IPS-NIHi7 (cell line): Measurements from ENCODE around the gene MAT2B.
"Not testable (repeated sequence)": the region's sequence is repeated elsewhere in the genome, so short reads cannot be mapped to it uniquely, and the experiment has no call there.

ENCODE experiments used
- DNase-seq: peaks from one replicate; pipeline ENCODE4 v3.0.0; 2012; ENCODE audit warnings: mixed read lengths; ENCODE audit errors: extremely low spot score

The MAT2B gene

DNA sequence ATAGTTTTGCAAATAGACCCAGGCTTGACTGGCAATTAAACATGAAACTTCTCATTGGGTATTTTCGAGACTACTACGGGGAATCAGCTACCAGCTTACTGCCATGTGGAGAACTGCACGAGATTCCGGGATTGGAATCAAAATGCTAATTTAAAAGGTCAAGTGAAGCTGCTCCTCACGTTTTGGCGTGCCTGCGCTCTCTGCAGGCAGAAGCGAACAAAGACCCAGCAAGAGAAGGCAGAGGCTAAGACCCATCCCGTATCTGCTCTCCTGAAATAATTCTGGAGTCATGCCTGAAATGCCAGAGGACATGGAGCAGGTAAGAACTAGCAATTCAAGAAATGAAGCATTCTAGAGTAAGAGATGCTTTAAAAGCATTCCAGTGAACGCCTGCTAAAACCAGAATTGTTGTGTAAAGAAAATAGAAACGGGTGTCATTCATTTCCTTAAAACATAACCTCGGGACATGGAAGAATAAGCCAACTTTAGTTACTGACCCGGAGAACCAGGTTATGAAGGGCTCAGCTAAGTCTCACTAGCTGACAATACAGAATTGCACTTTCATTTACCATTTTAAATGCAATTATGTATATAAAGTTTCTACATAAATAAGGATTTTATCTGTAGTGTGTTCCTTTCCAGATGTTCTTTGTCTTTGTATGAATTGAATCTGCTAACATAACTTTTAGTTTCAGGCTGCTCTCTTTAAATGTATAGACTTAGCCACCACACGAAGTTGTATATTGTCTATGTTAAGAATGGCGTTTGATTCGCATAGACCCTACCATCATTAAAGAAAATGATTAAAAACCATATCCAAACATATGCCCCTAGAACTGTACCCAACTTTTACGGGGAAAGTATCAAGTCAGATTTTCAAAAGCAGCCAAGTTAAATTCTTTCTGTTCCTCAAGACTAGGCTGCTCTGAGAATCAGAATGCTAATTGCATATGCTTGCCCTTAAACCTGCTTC is 2.0 kb upstream of the MAT2B start:
- DNase-seq: peak; percentile 67

DNA sequence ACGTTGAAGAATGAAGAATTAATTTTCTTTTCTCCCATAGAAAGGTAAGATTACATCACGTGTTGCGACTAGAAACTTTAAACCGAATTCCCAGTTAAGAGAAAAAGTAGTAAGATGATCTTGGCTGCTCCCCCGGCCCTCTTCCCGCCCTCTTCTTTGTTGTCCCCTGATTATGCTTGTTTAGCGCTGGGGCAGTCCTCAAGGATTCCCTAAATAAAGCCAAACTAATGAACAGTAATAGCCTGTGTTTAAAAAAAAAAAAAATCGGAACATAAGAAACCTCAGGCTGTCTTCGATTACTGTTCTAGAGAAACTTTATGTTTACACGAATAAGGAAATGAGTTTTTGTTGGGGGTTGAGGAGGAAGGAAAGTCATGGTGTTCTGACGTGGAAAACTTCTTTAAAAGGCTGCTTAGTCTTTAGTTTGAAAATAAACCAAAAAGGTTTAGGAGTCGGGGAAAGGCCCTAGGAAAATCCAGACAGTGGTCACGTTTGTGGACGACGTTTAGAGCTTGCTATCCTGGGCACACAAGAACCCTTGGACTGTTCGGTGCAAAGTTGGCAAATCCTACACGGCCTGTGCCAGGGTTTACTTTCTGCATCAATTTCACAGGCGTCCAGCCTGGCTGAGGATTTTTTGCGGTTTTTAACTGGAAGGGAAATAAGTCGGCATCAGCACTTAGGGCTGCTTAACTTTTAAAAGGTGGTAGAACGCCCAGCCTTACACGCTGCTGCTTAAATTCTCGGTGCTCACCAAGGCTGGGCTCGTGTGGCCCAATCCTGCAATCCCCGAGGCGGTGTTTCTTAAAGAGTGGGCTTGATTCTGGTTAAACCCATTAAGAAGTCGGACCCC is 1.1 kb upstream of the MAT2B start:
- no peak for DNase-seq

DNA sequence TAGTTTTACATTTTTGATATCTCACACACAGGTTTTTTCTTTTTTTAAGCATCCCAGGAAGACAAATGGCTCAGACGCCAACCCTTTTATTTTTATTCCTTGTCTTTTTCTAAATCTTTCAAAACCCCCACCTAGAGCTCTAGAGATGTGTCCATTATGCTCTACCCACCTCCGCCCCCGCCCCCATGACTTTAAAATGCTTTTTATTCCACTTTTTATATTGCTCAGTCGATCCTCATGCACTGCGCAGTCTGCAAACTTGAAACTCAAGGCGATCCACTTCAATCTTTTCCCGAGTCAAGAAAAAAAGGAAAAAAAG is 411 bp upstream of the MAT2B start:
- no peak for DNase-seq

- DNase-seq: no peak
Measured at GRCh38 chr5:163506095-163506457, 657 bp downstream of the MAT2B start.

- no peak for DNase-seq
Measured at GRCh38 chr5:163506726-163507125, 1.3 kb downstream of the MAT2B start.

DNA sequence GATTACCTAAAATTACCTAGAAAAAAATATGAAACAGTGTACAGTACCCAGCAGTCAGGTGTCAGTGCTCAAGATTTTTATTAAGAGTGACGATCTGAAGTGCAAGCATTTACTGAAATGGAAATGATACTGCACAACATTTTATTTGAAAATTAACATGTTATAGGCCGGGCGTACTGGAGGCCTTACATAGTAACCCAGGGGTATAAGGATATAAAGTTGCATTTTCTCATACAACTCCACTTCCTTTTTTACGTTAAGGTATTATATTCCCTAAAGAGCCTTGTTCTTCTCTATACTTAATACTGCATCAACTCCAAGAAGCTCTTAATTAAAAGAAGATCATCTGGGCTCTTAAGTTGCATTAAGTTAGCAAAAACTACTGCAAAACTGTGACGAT is 3.3 kb downstream of the MAT2B start:
- DNase-seq: no peak

DNA sequence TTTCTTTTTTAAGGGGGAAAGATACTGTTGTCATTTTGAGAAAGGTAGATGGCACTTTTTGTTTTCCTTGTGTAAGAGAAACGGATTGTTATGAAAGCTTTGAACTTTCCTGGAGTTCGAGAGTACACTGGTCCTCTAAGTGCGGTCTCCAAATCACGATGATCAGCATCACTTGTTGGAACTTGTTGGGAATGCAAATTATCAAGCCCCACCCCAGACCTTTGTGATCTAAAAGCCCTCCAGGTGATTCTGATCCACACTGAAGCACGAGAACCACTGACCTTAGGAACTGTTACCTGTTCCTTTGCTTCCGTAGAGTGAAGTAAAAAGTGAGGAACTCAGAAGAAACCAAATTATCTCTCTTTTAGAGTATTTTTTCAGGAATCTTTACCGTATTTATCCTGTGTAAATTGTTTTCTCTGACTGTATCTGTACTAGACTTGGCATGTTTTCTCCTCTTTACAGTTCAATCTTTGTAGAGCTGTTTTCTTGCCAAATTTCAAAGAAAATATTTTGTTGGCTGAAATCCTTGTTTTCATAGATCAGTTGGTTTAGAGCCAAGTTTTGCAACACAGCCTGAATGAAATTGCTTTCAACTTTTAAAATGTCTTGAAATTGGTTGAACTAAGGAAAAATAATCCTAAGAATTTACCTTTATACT is 4.0 kb downstream of the MAT2B start:
- DNase-seq: no peak

- no peak for DNase-seq
Measured at GRCh38 chr5:163512526-163512925, 7.1 kb downstream of the MAT2B start.

DNA sequence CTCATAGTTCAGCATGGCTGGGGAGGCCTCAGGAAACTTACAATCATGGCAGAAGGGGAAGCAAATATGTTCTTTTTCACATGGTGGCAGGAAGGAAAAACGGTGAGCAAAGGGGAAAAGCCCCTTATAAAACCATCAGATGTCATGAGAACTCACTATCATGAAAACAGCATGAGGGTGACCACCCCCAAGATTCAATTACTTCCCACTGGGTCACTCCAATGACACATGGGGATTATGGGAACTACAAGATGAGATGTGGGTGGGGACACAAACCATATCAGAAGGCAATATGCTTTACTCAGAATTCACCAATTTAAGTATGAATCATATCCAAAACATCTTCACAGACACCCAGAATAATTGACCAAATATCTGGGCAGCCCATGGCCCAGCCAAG is 19.7 kb downstream of the MAT2B start:
- DNase-seq: no peak

- DNase-seq: no peak
Measured at GRCh38 chr5:163529698-163530097, 24.3 kb downstream of the MAT2B start.

DNA sequence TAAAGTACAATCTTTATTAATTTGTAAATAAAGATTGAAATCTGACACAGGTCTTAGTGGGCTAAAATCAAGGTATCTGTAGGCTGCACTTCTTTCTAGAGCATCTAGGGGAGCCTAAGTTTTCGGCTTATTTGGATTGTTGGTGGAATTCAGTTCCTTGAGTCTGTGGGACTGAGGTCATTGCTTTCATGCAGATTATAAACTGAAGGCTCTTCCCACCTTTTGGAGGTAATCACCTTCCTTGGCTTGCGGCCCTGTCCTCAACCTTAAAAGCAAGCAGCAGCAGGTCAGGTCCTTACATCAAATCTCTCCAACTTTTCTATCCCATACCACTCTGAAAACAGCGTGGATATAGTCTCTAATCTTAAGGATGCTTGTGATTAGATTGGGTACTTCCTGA is 25.9 kb downstream of the MAT2B start:
- no peak for DNase-seq

DNA sequence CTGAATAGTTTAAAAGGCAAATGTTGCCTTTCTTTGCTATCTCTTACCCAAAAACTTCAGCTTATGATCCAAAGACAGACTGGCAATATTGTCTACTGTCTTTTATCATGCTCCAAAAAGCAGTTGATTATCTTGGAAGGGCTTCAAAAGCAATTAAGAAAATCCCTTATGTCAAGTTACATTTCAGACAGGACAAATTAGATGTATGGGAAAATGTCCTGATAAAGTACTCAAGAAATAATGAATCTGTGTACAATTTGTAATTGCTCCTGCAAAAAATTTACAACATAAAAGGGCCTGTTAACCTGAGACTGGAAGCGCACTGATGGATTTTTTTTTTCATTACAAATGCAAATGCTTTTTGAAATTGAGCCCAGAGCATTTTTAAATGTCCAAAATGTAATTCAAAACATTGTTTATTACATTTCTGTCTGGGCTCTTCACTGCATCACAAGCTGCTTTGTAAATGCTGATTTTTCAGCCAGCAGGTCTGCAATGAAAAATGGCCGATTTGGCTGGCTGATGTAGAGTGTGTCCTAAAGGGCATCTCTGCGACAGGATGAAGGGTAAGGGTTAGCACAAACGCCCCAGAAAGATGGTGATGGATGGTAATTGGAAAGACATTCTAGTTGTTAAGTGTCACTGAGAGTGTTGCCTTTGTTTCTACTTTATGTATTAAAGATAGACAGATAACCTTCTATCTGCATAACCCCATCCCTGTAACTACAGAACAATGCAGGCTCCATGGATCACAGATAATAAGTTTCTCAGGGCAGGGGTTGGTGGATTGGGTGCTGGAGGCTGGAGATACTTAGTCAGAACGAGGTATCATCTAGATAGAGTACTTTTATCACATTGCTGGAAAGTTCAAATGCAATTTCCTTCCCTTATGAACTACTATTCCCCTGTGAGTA is 27.0 kb downstream of the MAT2B start:
- DNase-seq: no peak

DNA sequence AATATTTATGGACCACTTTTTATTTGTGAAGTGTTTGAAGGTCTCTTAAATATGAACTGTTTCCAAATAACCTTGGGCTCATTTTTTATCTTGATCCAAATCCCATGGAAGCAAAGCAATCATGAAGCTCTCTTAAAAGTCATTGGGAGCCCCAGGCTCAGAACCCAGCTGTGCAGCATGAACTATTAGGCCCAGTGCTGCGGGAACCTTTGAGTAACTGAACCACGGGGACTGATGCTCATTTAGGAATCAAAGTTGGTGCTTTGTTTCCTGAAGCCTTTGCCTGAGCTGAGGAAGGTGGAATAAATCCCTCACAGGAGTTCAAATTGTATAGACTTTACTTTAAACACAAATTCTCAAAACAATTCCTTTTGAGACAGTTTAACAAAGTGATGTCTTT is 27.8 kb downstream of the MAT2B start:
- no peak for DNase-seq

DNA sequence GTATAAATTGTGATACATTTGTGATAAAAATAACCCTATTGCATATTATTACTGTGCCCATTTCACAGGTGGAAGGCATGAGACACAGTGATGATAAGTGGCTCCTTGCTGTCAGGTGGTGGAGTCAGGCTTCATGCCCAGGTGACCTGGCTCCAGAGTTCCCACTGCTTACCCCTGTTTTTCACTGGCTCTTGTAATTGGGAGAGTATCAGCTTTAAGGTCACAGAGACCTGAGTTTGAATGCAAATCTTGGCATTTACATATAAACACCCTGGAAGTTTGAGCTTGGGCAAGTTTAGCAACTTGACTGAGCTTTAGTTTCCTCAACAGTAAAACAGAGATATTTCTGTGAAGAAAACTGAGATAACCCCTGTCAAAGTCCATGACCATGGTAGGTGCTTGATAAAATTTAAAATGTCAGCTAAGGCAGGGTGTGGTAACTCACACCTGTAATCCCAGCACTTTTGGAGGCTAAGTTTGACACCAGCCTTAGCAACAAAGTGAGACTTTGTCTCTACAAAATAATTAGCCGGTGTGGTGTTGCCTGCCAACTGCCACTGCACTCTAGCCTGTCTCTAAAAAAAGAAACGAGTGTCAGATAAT is 29.2 kb downstream of the MAT2B start:
- DNase-seq: peak; percentile 38

DNA sequence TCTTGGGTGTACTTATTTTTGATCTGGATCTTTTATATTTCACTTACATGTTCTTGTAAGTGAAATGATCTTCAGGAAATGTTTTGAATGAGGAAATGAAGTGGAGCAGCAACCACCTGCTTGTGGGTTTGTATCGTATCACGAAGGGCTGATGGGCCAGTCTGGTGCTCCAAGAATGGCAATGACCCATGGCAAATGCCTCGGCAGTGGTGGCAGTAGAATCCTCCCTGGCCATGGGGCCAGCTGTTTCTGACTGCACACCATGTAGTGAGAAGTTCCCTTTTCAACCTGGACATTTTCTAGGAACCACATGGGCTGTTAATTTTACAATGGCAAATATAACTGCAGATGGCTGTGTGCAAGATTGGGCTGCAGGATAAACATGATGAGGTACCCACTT is 29.9 kb downstream of the MAT2B start:
- no peak for DNase-seq

DNA sequence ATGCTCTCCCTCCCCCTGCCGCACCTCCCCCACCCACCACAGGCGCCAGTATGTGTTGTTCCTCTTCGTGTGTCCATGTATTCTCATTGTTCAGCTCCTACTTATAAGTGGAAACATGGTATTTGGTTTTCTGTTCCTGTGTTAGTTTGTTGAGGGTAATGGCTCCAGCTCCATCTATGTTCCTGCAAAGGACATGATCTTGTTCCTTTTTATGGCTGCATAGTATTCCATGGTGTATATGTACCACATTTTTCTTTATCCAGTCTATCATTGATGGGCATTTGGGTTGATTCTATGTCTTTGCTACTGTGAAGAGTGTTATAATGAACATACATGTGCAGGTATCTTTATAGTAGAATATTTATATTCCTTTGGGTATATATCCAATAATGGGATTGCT is 31.0 kb downstream of the MAT2B start:
- not testable (repeated sequence) for DNase-seq

GRCh38 chr5:163540696-163541095 is 35.3 kb downstream of the MAT2B start:
- no peak for DNase-seq

- DNase-seq: no peak
Measured at GRCh38 chr5:163542771-163543170, 37.4 kb downstream of the MAT2B start.

GRCh38 chr5:163544041-163544440 is 38.6 kb downstream of the MAT2B start:
- DNase-seq: no peak

DNA sequence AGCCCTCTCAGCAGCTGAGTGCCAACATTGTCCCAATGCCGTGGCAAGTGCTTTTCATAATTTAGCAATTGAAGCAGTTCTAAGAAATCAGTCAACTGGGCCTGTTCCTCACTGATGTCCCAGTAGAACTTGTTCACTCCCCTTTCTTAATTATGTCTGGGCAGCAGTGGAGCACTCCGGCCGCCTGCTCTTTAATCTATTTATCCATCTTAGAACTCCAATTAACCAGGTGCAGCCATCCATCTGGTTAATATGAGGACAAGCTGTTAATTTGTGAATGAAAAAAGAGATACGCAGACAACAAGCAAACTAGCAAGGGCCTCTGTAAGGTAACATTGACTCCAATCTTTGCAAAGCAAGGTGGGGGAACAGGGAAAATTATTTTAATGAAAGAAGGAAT is 39.4 kb downstream of the MAT2B start:
- DNase-seq: no peak

DNA sequence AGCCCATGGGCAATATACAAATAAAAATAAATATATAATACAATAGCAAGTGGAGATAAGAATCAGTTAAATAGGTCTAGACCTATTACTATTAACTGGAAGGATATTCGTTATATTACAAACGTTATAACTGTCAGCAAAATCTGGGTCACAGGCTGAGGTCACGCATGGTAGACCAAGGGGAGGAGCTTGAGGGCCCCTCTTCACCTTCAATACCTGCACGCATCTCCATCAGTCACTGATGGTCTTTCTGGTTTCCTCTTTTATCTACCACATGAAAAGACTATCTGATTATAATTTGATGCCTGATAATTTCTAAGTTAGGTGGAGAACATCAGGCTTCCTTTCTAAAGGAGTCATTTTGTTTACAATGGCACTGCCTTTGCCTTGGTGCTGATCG is 43.2 kb downstream of the MAT2B start:
- DNase-seq: no peak
